Measurements from ENCODE around the gene ZNF584.
"Not testable (repeated sequence)": the region's sequence is repeated elsewhere in the genome, so short reads cannot be mapped to it uniquely, and the experiment has no call there.

The ZNF584 gene

GRCh38 chr19:58398545-58398944, 9.9 kb upstream of the ZNF584 start:
- Histone ChIP-seq H3K9me3 (ENCODE audit: control insufficient read depth, low read length) (no peaks in the 10 kb centered on the region), H3K4me3 (ENCODE audit: low read length) (no peak overlapping the region), H3K36me3 (ENCODE audit: control insufficient read depth, insufficient read depth, low read length, severe bottlenecking) (peaks cover 18% of the 10 kb centered on the region), H3K9ac (ENCODE audit: low read length) (no peak overlapping the region), H3K27me3 (replicated peaks; ENCODE audit: control insufficient read depth, insufficient read depth, low read length) (no peaks in the 10 kb centered on the region), H3K4me1 (ENCODE audit: control insufficient read depth, insufficient read depth, low read length) (peaks cover 12% of the 10 kb centered on the region)
- DNase-seq (ENCODE audit: low read depth) = no peak

DNA sequence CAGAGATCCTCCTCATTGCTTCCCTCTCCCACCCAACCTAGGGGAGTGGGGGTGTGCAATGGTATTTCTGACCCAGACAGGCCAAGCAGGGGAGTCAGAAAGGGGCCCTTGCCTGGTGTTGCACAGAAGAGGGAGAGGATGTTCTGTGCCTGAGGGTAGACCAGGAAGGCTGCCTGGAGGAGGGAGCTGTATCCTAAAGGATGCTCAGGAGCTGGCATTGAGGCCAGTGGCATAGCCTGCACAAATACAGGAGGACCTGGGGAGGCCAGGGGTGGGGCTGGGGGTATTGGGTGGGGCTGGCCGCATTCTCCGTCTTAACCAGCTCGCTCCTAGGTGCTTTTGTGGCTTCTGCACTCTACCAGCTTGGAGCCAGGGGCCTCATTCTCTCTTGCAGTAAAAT, 8.5 kb upstream of the ZNF584 start:
- DNase-seq (ENCODE audit: low read depth) = no peak
- H3K9ac ChIP-seq (ENCODE audit: low read length) = no peak overlapping the region
- no peaks in the 10 kb centered on the region for H3K27me3 ChIP-seq (replicated peaks; ENCODE audit: control insufficient read depth, insufficient read depth, low read length)
- peaks cover 4% of the 10 kb centered on the region for H3K36me3 ChIP-seq (ENCODE audit: control insufficient read depth, insufficient read depth, low read length, severe bottlenecking)
- H3K4me1 ChIP-seq (ENCODE audit: control insufficient read depth, insufficient read depth, low read length) = peaks cover 12% of the 10 kb centered on the region
- H3K9me3 ChIP-seq (ENCODE audit: control insufficient read depth, low read length) = no peaks in the 10 kb centered on the region
- no peak overlapping the region for H3K4me3 ChIP-seq (ENCODE audit: low read length)

- DNase-seq (ENCODE audit: low read depth) = no peak
- Histone ChIP-seq H3K9me3 (ENCODE audit: control insufficient read depth, low read length) (no peaks in the 10 kb centered on the region), H3K27me3 (replicated peaks; ENCODE audit: control insufficient read depth, insufficient read depth, low read length) (no peaks in the 10 kb centered on the region), H3K36me3 (ENCODE audit: control insufficient read depth, insufficient read depth, low read length, severe bottlenecking) (no peaks in the 10 kb centered on the region), H3K4me1 (ENCODE audit: control insufficient read depth, insufficient read depth, low read length) (peaks cover 12% of the 10 kb centered on the region), H3K9ac (ENCODE audit: low read length) (peak overlapping the region; percentile 84), H3K4me3 (ENCODE audit: low read length) (peak overlapping the region; percentile 79)
Measured at GRCh38 chr19:58400316-58400915, 8.0 kb upstream of the ZNF584 start.

DNA sequence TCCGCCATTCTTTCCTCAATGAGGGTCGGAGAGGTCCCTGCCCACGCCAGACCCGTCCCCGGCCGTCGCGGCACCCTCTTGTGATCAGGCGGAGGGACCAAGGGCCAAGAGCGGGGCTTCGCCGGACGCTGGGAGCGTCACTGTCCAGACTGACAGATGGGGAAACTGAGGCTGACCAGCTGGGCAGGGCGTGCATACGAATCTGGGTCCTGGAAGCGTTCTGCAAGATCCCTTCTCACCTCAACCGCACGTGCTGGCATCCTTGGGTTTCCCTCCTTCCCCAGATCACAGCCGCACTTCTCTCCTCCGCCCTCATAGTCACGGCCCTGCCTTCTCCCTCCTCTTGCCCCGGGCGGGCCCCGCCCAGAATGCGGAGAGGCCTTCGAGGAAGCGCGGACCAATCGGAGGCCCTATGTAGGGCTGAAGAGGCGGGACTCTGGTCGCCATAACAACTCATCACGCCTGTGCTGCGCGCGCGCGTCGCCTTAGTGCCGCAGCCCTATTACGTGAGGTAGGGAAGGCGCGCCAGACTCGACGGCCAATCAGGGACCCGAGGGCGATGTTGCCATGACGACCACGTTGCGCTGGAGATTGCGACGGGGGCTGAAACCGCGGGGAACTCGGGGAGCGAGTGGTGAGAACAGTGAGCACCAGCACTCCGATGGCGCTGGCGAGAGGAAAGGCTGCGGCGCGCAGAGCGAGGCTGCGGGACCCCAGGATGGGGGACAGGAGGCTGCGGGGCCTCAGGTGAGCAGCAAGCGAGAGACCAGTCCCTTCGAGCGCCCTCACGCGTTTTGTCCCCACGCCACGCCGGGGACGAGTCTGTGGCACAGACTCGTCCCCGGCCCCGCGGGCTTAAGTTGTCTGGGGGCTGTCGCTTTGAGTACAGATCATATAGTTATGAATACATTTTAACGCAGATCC, 7.3 kb upstream of the ZNF584 start:
- peak; percentile 100 for DNase-seq (ENCODE audit: low read depth)
- no peaks in the 10 kb centered on the region for H3K27me3 ChIP-seq (replicated peaks; ENCODE audit: control insufficient read depth, insufficient read depth, low read length)
- H3K9ac ChIP-seq (ENCODE audit: low read length) = peak overlapping the region; percentile 84
- peaks cover 12% of the 10 kb centered on the region for H3K4me1 ChIP-seq (ENCODE audit: control insufficient read depth, insufficient read depth, low read length)
- H3K4me3 ChIP-seq (ENCODE audit: low read length) = peak overlapping the region; percentile 86
- H3K9me3 ChIP-seq (ENCODE audit: control insufficient read depth, low read length) = no peaks in the 10 kb centered on the region
- H3K36me3 ChIP-seq (ENCODE audit: control insufficient read depth, insufficient read depth, low read length, severe bottlenecking) = no peaks in the 10 kb centered on the region

DNA sequence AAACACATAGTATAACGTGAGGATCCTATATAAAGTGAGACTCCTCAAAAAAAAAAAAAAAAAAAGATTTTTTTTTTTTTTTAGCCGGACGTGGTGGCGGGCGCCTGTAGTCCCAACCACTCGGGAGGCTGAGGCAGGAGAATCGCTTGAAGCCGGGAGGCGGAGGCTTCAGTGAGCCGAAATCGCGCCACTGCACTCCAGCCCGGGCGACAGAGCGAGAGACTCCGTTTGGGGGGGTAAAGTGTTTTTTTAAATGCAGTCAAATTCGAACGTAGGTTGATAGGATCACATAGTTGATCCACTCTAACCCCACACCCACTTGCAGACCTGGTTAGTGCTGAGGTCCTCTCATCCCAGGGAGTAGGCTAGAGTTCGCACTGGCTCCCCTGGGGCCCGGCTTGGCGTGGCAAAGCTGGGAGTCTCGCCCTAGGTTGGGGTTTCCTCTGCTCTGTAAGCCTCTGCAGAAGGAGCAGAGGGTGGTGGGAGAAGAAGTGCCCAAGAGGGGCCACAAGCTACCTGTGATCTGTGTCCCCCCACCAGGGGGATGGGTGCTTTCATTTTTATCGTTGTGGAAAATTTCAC, 6.5 kb upstream of the ZNF584 start:
- Histone ChIP-seq H3K4me3 (ENCODE audit: low read length) (peak overlapping the region; percentile 86), H3K9me3 (ENCODE audit: control insufficient read depth, low read length) (no peaks in the 10 kb centered on the region), H3K36me3 (ENCODE audit: control insufficient read depth, insufficient read depth, low read length, severe bottlenecking) (no peaks in the 10 kb centered on the region), H3K9ac (ENCODE audit: low read length) (peak overlapping the region; percentile 80), H3K27me3 (replicated peaks; ENCODE audit: control insufficient read depth, insufficient read depth, low read length) (no peaks in the 10 kb centered on the region), H3K4me1 (ENCODE audit: control insufficient read depth, insufficient read depth, low read length) (peaks cover 12% of the 10 kb centered on the region)
- DNase-seq (ENCODE audit: low read depth) = no peak

- not testable (repeated sequence) for H3K9ac ChIP-seq (ENCODE audit: low read length); H3K27me3 ChIP-seq (replicated peaks; ENCODE audit: control insufficient read depth, insufficient read depth, low read length); H3K4me3 ChIP-seq (ENCODE audit: low read length); H3K9me3 ChIP-seq (ENCODE audit: control insufficient read depth, low read length); DNase-seq (ENCODE audit: low read depth); H3K36me3 ChIP-seq (ENCODE audit: control insufficient read depth, insufficient read depth, low read length, severe bottlenecking)
- peaks cover 21% of the 10 kb centered on the region for H3K4me1 ChIP-seq (ENCODE audit: control insufficient read depth, insufficient read depth, low read length)
Measured at GRCh38 chr19:58403920-58404478, 4.5 kb upstream of the ZNF584 start.

DNA sequence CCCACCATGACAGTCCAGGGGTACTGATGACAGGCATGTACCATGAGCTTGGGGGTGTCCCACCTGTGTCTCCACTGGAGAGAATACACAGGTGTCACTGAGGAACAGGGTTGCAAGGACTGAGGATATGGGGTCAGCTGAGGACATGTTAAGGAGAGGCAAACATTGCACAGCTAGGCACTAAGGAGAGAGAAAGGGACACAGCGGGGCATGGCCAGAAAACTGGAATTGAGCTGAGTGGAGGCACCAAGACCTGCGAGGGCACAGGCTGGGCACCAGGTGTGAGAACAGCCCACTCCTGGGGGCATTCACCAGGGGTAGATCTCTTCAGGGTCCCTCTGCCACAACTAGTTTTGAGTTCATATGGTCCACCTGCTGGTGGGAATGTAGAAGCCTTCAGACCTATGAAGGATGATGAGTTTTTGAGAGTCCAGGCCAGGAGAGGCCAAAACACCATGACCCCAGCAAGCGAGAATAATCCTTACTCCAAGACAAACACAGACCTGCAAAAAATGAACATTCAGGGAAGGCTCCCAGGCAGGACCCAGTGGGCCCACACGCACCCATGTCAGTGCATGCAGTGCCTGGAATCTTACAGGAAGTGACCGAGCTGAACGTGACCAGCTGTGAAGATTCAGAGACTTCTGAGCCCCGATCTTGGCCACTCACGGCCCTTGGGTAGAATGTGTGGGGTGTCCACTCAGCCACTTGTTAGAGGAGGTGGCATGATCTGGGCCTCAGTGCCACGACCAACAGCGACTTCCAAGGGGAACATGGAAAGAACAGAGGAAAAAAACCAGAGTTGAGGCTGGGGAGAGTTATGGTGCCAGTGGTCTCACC, 1.4 kb upstream of the ZNF584 start:
- H3K36me3 ChIP-seq (ENCODE audit: control insufficient read depth, insufficient read depth, low read length, severe bottlenecking) = no peaks in the 10 kb centered on the region
- peak overlapping the region; percentile 88 for H3K4me3 ChIP-seq (ENCODE audit: low read length)
- H3K9ac ChIP-seq (ENCODE audit: low read length) = peak overlapping the region; percentile 92
- peaks cover 21% of the 10 kb centered on the region for H3K4me1 ChIP-seq (ENCODE audit: control insufficient read depth, insufficient read depth, low read length)
- peak; percentile 44 for DNase-seq (ENCODE audit: low read depth)
- no peaks in the 10 kb centered on the region for H3K27me3 ChIP-seq (replicated peaks; ENCODE audit: control insufficient read depth, insufficient read depth, low read length)
- no peaks in the 10 kb centered on the region for H3K9me3 ChIP-seq (ENCODE audit: control insufficient read depth, low read length)

GRCh38 chr19:58407658-58408151, 744 bp upstream of the ZNF584 start:
- no peaks in the 10 kb centered on the region for H3K9me3 ChIP-seq (ENCODE audit: control insufficient read depth, low read length)
- no peaks in the 10 kb centered on the region for H3K27me3 ChIP-seq (replicated peaks; ENCODE audit: control insufficient read depth, insufficient read depth, low read length)
- peak overlapping the region; percentile 92 for H3K9ac ChIP-seq (ENCODE audit: low read length)
- H3K4me3 ChIP-seq (ENCODE audit: low read length) = peak overlapping the region; percentile 88
- DNase-seq (ENCODE audit: low read depth) = peak; percentile 25
- no peaks in the 10 kb centered on the region for H3K36me3 ChIP-seq (ENCODE audit: control insufficient read depth, insufficient read depth, low read length, severe bottlenecking)
- H3K4me1 ChIP-seq (ENCODE audit: control insufficient read depth, insufficient read depth, low read length) = peaks cover 18% of the 10 kb centered on the region

GRCh38 chr19:58409010-58409790, 751 bp downstream of the ZNF584 start:
- Histone ChIP-seq H3K4me3 (ENCODE audit: low read length) (peak overlapping the region; percentile 88), H3K36me3 (ENCODE audit: control insufficient read depth, insufficient read depth, low read length, severe bottlenecking) (no peaks in the 10 kb centered on the region), H3K9me3 (ENCODE audit: control insufficient read depth, low read length) (no peaks in the 10 kb centered on the region), H3K27me3 (replicated peaks; ENCODE audit: control insufficient read depth, insufficient read depth, low read length) (no peaks in the 10 kb centered on the region), H3K9ac (ENCODE audit: low read length) (peak overlapping the region; percentile 92), H3K4me1 (ENCODE audit: control insufficient read depth, insufficient read depth, low read length) (peaks cover 18% of the 10 kb centered on the region)
- peak; percentile 58 for DNase-seq (ENCODE audit: low read depth)

DNA sequence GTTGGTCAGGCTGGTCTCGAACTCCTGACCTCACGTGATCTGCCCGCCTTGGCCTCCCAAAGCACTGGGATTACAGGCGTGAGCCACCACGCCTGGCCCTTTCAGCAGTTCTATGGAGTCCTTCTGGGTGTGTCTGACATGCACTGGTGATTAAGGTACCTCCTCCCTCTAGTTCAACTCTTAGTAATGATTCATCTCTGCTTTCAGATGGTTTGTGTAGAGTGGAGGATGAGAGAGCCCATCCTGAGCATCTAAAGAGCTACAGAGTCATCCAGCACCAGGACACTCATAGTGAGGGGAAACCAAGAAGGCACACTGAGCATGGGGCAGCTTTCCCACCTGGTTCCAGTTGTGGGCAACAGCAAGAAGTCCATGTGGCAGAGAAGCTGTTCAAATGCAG, 8.2 kb downstream of the ZNF584 start:
- no peak for DNase-seq (ENCODE audit: low read depth)
- no peak overlapping the region for H3K4me3 ChIP-seq (ENCODE audit: low read length)
- no peaks in the 10 kb centered on the region for H3K27me3 ChIP-seq (replicated peaks; ENCODE audit: control insufficient read depth, insufficient read depth, low read length)
- H3K9ac ChIP-seq (ENCODE audit: low read length) = no peak overlapping the region
- peaks cover 5% of the 10 kb centered on the region for H3K4me1 ChIP-seq (ENCODE audit: control insufficient read depth, insufficient read depth, low read length)
- peaks cover 6% of the 10 kb centered on the region for H3K9me3 ChIP-seq (ENCODE audit: control insufficient read depth, low read length)
- H3K36me3 ChIP-seq (ENCODE audit: control insufficient read depth, insufficient read depth, low read length, severe bottlenecking) = peaks cover 49% of the 10 kb centered on the region

Data from adipocyte (in vitro differentiated cells).